ENCODE data around the gene ATP10A. TPM values are rescaled to one million over a fixed set of nuclear protein-coding genes. Genes with fewer than 3 reads are reported as not detected.

The ATP10A gene
- total RNA-seq, 2 experiments from 2014 or later: 20.5 to 22.4 TPM

DNA sequence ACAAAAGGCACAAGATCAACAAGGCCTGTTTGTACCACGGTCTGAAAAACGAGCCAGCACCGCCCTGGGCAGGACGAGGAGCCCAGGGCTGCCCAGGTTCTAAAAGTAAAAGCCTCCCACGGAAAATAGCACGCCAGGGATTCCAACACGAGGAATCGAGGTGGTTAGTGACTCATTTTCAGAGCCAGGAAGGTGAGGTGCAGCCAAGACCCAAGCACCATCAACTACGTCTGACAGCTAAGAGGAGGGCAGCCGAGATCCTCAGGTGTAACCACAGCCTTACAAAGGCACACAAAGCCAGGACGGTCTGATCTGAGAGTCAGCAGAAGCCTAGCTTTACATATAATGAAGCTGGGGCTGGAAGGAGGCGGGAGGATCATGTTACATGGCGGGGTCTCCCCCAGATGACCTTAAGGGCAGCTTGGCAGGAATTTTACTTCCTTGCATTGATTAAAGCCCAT lies 52.5 kb downstream of the ATP10A start:
- intact Hi-C loops (cut with DNase I, micrococcal nuclease): no loop called here
- Mint-ChIP-seq H3K4me1 (peaks cover 69% of the 10 kb centered on the region), H3K27me3 (no peaks in the 10 kb centered on the region), H3K27ac (peak overlapping the region; percentile 70), H3K36me3 (ENCODE audit: low read depth) (peaks cover 4% of the 10 kb centered on the region), H3K4me3 (peak overlapping the region; percentile 18), H3K9me3 (ENCODE audit: low read depth) (no peaks in the 10 kb centered on the region)
- ChIA-PET POLR2A (no interaction called here), CTCF (interaction anchor here (0.6 kb wide), 3 partner anchors 13 to 84 kb away, joined by 3 read pairs; no protein-coding TSS in a partner anchor)
- DNase-seq (peak; percentile 42), ATAC-seq (peak; percentile 57)

DNA sequence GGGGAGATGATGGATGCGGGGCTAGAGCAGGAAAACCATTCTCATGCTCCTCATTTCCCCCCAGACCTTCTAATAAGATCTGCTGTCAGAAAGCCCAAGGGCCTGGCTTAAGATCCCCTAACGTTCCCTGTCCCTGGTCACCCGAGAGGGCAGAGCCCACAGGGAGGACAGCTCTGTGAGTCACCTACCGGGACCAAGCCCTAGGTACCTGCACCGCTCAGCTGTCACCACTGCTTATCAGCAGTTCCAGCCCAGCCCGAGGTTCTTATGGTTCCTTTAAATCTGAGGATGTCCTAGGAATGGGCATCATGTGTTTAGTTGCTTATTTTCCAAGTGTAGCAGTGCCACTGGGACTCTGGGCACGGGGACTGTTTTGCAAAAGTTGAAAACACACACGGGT lies 53.0 kb downstream of the ATP10A start:
- intact Hi-C loops (cut with DNase I, micrococcal nuclease): no loop called here
- Mint-ChIP-seq H3K4me3 (no peak overlapping the region), H3K4me1 (peaks cover 68% of the 10 kb centered on the region), H3K27ac (no peak overlapping the region), H3K9me3 (ENCODE audit: low read depth) (no peaks in the 10 kb centered on the region), H3K36me3 (ENCODE audit: low read depth) (peaks cover 4% of the 10 kb centered on the region), H3K27me3 (no peaks in the 10 kb centered on the region)
- ChIA-PET POLR2A (no interaction called here), CTCF (interaction anchor here (0.6 kb wide), 1 partner anchor 54 kb away, joined by 3 read pairs; no protein-coding TSS in a partner anchor)
- DNase-seq: no peak
- ATAC-seq: no peak

- ChIA-PET POLR2A (no interaction called here), CTCF (interaction anchor here (2.3 kb wide), 1 partner anchor 40 kb away, joined by 6 read pairs; no protein-coding TSS in a partner anchor)
- peaks cover 37% of the 10 kb centered on the region for H3K4me1 Mint-ChIP-seq
- H3K4me3 Mint-ChIP-seq: no peak overlapping the region
- no peaks in the 10 kb centered on the region for H3K9me3 Mint-ChIP-seq (ENCODE audit: low read depth)
- intact Hi-C loops (cut with DNase I, micrococcal nuclease): no loop called here
- no peaks in the 10 kb centered on the region for H3K27me3 Mint-ChIP-seq
- H3K36me3 Mint-ChIP-seq (ENCODE audit: low read depth): peaks cover 2% of the 10 kb centered on the region
- no peak for ATAC-seq
- DNase-seq: no peak
- no peak overlapping the region for H3K27ac Mint-ChIP-seq
Observed at GRCh38 chr15:25807063-25807462, 56.1 kb downstream of the ATP10A start.

- ATAC-seq (no peak), DNase-seq (no peak)
- H3K27me3 Mint-ChIP-seq: no peaks in the 10 kb centered on the region
- H3K36me3 Mint-ChIP-seq (ENCODE audit: low read depth): peaks cover 2% of the 10 kb centered on the region
- no peak overlapping the region for H3K27ac Mint-ChIP-seq
- CTCF ChIA-PET: no interaction called here
- no peak overlapping the region for H3K4me3 Mint-ChIP-seq
- intact Hi-C loops (cut with DNase I, micrococcal nuclease): no loop called here
- H3K9me3 Mint-ChIP-seq (ENCODE audit: low read depth): no peaks in the 10 kb centered on the region
- POLR2A ChIA-PET: no interaction called here
- peaks cover 30% of the 10 kb centered on the region for H3K4me1 Mint-ChIP-seq
Observed at GRCh38 chr15:25805031-25805430, 58.1 kb downstream of the ATP10A start.

- CTCF ChIA-PET: no interaction called here
Observed at GRCh38 chr15:25804451-25804850, 58.7 kb downstream of the ATP10A start.

GRCh38 chr15:25803541-25803940 lies 59.6 kb downstream of the ATP10A start:
- ATAC-seq: no peak
- no peak for DNase-seq
- peaks cover 39% of the 10 kb centered on the region for H3K4me1 Mint-ChIP-seq
- CTCF ChIA-PET: no interaction called here
- H3K27ac Mint-ChIP-seq: no peak overlapping the region
- peaks cover 4% of the 10 kb centered on the region for H3K36me3 Mint-ChIP-seq (ENCODE audit: low read depth)
- POLR2A ChIA-PET: no interaction called here
- intact Hi-C loops (cut with DNase I, micrococcal nuclease): no loop called here
- no peaks in the 10 kb centered on the region for H3K27me3 Mint-ChIP-seq
- H3K9me3 Mint-ChIP-seq (ENCODE audit: low read depth): no peaks in the 10 kb centered on the region
- H3K4me3 Mint-ChIP-seq: no peak overlapping the region

More at GRCh38 chr15:25804451-25804850, 58.7 kb downstream of the ATP10A start:
- intact Hi-C loops (cut with DNase I, micrococcal nuclease): no loop called here
- H3K4me3 Mint-ChIP-seq: no peak overlapping the region
- H3K9me3 Mint-ChIP-seq (ENCODE audit: low read depth): no peaks in the 10 kb centered on the region
- ATAC-seq: no peak
- DNase-seq: no peak
- POLR2A ChIA-PET: no interaction called here
- peaks cover 2% of the 10 kb centered on the region for H3K36me3 Mint-ChIP-seq (ENCODE audit: low read depth)
- H3K4me1 Mint-ChIP-seq: peaks cover 30% of the 10 kb centered on the region
- no peaks in the 10 kb centered on the region for H3K27me3 Mint-ChIP-seq
- no peak overlapping the region for H3K27ac Mint-ChIP-seq

DNA sequence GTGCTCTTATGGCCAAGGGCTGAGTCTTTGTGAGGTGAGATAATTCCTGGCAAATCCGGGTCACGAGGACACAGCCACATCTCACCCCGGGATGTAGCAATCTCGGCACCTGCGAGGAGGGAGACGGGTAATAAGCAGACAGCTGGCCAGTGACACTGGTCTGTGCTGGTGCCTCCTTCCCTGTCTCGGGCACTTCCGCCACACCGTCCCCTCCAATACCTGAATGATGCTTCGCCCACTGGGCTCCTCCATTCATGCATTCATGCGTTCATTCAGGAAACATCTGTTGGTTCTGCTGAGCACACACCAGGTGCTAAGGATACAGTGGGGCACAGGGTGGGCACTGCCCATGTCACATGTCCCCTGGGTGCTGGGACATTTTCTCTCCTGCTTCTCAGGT lies 60.1 kb downstream of the ATP10A start:
- Mint-ChIP-seq H3K4me1 (peaks cover 42% of the 10 kb centered on the region), H3K36me3 (ENCODE audit: low read depth) (peaks cover 3% of the 10 kb centered on the region), H3K9me3 (ENCODE audit: low read depth) (no peaks in the 10 kb centered on the region), H3K4me3 (no peak overlapping the region), H3K27me3 (no peaks in the 10 kb centered on the region), H3K27ac (no peak overlapping the region)
- ATAC-seq (no peak), DNase-seq (no peak)
- intact Hi-C loops (cut with DNase I, micrococcal nuclease): no loop called here
- ChIA-PET CTCF (no interaction called here), POLR2A (no interaction called here)

DNA sequence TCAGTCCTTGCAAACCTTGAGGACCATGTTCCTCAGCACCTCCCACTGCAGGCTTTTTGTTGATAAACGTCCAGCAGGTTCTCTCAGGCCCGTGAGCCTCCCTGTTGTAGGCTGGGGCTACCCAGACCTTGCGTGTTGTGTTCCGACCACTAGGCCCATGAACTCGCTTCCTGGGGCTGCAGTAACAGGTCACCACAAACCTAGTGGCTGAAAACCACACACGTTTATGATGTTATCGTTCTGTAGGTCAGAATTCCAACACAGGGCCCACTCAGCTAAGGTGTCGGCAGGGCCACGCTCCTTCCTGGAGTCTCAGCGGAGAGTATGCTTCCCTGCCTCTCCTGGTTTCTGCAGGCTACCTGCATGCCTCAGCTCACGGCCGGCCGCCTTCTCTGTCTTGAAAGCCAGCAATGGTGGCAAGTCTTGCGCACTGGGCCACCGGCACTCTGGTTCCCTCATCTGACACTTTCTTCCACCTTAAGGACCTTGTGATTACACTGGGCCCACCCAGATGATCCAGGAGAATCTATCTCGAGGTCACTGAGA lies 60.8 kb downstream of the ATP10A start:
- POLR2A ChIA-PET: no interaction called here
- no peaks in the 10 kb centered on the region for H3K9me3 Mint-ChIP-seq (ENCODE audit: low read depth)
- no peaks in the 10 kb centered on the region for H3K27me3 Mint-ChIP-seq
- DNase-seq (no peak), ATAC-seq (no peak)
- H3K27ac Mint-ChIP-seq: no peak overlapping the region
- H3K36me3 Mint-ChIP-seq (ENCODE audit: low read depth): peaks cover 2% of the 10 kb centered on the region
- intact Hi-C loops (cut with DNase I, micrococcal nuclease): no loop called here
- no peak overlapping the region for H3K4me3 Mint-ChIP-seq
- CTCF ChIA-PET: interaction anchor here (0.6 to 1.0 kb wide), 3 partner anchors 9 to 65 kb away, joined by 3 read pairs; no protein-coding TSS in a partner anchor
- peaks cover 44% of the 10 kb centered on the region for H3K4me1 Mint-ChIP-seq

DNA sequence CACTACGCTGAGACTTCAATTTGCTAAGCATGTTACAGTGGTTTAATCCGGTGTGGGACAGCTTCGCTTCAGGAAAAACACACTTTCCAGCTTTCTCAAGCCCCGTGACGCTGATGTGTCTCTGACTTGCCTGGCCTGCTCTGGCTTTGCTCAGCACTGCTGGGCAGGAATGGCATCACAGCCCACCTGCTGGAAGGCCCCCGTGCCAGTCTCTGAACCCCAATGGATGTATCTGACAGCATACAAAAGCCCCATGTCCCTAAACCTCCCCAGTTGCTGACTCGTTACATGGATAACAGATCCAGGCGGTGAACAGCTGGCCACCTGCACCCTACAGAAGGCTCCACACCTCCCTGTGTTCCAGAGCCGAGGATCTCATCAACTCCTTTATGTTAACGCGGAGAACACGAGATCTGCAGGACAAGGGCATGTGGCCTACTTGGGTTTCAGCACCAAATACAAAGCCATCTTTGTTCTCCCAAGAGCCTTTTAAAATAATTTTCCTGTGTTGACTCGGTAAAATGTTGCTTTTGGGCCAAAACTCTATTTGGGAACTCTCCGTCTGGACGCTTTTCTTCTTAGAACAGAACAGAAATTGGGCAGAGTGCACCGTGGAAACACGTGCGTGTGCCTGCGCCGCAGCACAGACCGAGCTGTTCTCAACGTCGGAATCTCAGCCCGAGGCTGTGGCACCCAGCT lies 61.4 kb downstream of the ATP10A start:
- intact Hi-C loops (cut with DNase I, micrococcal nuclease): no loop called here
- H3K27ac Mint-ChIP-seq: no peak overlapping the region
- peaks cover 2% of the 10 kb centered on the region for H3K36me3 Mint-ChIP-seq (ENCODE audit: low read depth)
- ATAC-seq (no peak), DNase-seq (no peak)
- ChIA-PET CTCF (interaction anchor here (0.6 to 1.0 kb wide), 3 partner anchors 9 to 66 kb away, joined by 3 read pairs; no protein-coding TSS in a partner anchor), POLR2A (no interaction called here)
- H3K9me3 Mint-ChIP-seq (ENCODE audit: low read depth): no peaks in the 10 kb centered on the region
- H3K4me1 Mint-ChIP-seq: peaks cover 44% of the 10 kb centered on the region
- no peaks in the 10 kb centered on the region for H3K27me3 Mint-ChIP-seq
- no peak overlapping the region for H3K4me3 Mint-ChIP-seq

DNA sequence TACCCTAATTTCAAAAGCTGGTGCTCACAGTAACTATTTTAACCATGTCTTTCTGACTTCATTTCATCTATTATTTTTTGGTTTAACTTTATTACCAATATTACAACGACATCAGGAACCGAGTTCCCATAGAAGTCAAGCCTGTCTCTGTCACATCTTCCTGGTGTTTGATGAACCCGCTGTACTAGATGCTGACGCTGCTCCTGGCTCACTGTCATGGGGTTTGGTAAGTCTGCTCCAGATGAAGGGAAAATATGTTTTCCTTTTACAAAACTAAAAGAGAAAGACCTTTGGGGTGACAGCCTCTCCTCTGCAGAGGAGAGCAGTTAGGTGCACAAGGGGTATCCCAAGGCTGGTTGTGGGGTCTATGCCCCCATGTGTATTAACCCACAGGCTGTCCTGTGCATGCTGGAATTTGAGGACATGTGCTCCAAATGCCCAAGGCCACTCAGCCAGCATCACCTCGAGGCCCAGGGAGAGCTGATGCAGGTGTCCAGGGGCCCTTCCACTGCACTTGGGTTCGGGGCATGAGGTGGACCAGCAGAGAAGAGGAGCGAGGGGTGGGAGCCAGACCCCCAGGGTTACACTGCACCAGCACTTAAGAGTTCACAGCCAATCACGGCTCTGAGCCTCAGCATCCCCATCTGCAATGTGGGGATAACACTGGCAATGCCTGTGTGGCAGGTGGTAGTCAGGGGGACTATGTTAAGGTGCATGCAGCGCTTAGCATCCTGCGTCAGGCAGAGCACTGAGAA lies 62.2 kb downstream of the ATP10A start:
- peaks cover 2% of the 10 kb centered on the region for H3K36me3 Mint-ChIP-seq (ENCODE audit: low read depth)
- H3K27ac Mint-ChIP-seq: no peak overlapping the region
- DNase-seq (no peak), ATAC-seq (no peak)
- H3K4me1 Mint-ChIP-seq: peaks cover 39% of the 10 kb centered on the region
- no peaks in the 10 kb centered on the region for H3K27me3 Mint-ChIP-seq
- no peaks in the 10 kb centered on the region for H3K9me3 Mint-ChIP-seq (ENCODE audit: low read depth)
- CTCF ChIA-PET: no interaction called here
- no peak overlapping the region for H3K4me3 Mint-ChIP-seq
- intact Hi-C loops (cut with DNase I, micrococcal nuclease): no loop called here
- POLR2A ChIA-PET: no interaction called here

GRCh38 chr15:25799906-25800700 lies 63.0 kb downstream of the ATP10A start:
- ChIA-PET CTCF (interaction anchor here (0.7 kb wide), 1 partner anchor 12 kb away, joined by 3 read pairs; no protein-coding TSS in a partner anchor), POLR2A (interaction anchor here (1.5 kb wide), 1 partner anchor 39 kb away, joined by 3 read pairs; no protein-coding TSS in a partner anchor)
- Mint-ChIP-seq H3K4me1 (peaks cover 45% of the 10 kb centered on the region), H3K4me3 (no peak overlapping the region), H3K36me3 (ENCODE audit: low read depth) (peaks cover 2% of the 10 kb centered on the region), H3K27me3 (no peaks in the 10 kb centered on the region), H3K9me3 (ENCODE audit: low read depth) (no peaks in the 10 kb centered on the region), H3K27ac (peak overlapping the region; percentile 35)
- DNase-seq (no peak), ATAC-seq (peak; percentile 28)
- intact Hi-C loops (cut with DNase I, micrococcal nuclease): loop anchor here in 1 of 2 experiments (10.0 kb wide), 1 partner anchor 285 kb away; no protein-coding TSS in a partner anchor
